Activated T-helper 1 cell treated with anti-CD3 and anti-CD28 coated beads, Interleukin-12 subunit alpha, Interleukin-12 subunit beta, Interleukin-2, Interleukin-4 antibody, amounts not matched to agents 30 ng/mL and 10 ng/mL and 1 ng/mL, durations not matched to agents 14 hours and 24 hours and 36 hours (primary cell): Measurements from ENCODE around the gene FBXL7. TPM values are rescaled to one million over a fixed set of nuclear protein-coding genes. Genes with fewer than 3 reads are reported as not detected.

Source experiments
- DNase-seq: peaks from one replicate; pipeline ENCODE4 v3.0.0; 2021; ENCODE audit warnings: low spot score
- H3K27ac Mint-ChIP-seq: one replicate; pipeline ENCODE4 v1.8.0; 2021; ENCODE audit warnings: mild to moderate bottlenecking, mixed read lengths
- H3K27me3 Mint-ChIP-seq: one replicate; pipeline ENCODE4 v1.8.0; 2022; ENCODE audit warnings: mild to moderate bottlenecking, moderate library complexity, mixed read lengths; ENCODE audit not compliant: insufficient read depth
- H3K36me3 Mint-ChIP-seq: one replicate; pipeline ENCODE4 v1.8.0; 2021; ENCODE audit warnings: low read depth, mixed read lengths
- H3K4me1 Mint-ChIP-seq: one replicate; pipeline ENCODE4 v1.8.0; 2021; ENCODE audit warnings: low read depth, mixed read lengths
- H3K4me3 Mint-ChIP-seq: one replicate; pipeline ENCODE4 v1.8.0; 2021; ENCODE audit warnings: mild to moderate bottlenecking, moderate library complexity, mixed read lengths
- H3K9me3 Mint-ChIP-seq: one replicate; pipeline ENCODE4 v1.8.0; 2021; ENCODE audit warnings: mixed read lengths
- intact Hi-C: fragments of 100-400 bp; cut with micrococcal nuclease; formaldehyde crosslinking; loops from one replicate; pipeline ENCODE4 v1.15.1; 2024
- total RNA-seq: library from RNA; stranded (reverse); gene quantifications from 2 replicates; pipeline ENCODE4 v1.2.3, GENCODE V29; 2022

FBXL7 gene
- total RNA-seq, 1 donor from 2014 or later = not detected

- no peak overlapping the region for H3K4me3 Mint-ChIP-seq
- H3K27me3 Mint-ChIP-seq = no peaks in the 10 kb centered on the region
- intact Hi-C loops = no loop called here
- H3K36me3 Mint-ChIP-seq = no peaks in the 10 kb centered on the region
- no peak for DNase-seq
- H3K4me1 Mint-ChIP-seq = no peaks in the 10 kb centered on the region
- H3K9me3 Mint-ChIP-seq = peaks cover 4% of the 10 kb centered on the region
- H3K27ac Mint-ChIP-seq = no peak overlapping the region
These were observed 29.8 kb downstream of the FBXL7 start for GRCh38 chr5:15529821-15530220.

- Mint-ChIP-seq H3K36me3 (no peaks in the 10 kb centered on the region), H3K4me1 (no peaks in the 10 kb centered on the region), H3K27ac (no peak overlapping the region), H3K27me3 (no peaks in the 10 kb centered on the region), H3K4me3 (no peak overlapping the region), H3K9me3 (peaks cover 4% of the 10 kb centered on the region)
- intact Hi-C loops = no loop called here
- no peak for DNase-seq
These were observed 33.3 kb downstream of the FBXL7 start for GRCh38 chr5:15533129-15533893.

- no peak overlapping the region for H3K27ac Mint-ChIP-seq
- H3K4me1 Mint-ChIP-seq = no peaks in the 10 kb centered on the region
- no peak overlapping the region for H3K4me3 Mint-ChIP-seq
- H3K36me3 Mint-ChIP-seq = no peaks in the 10 kb centered on the region
- intact Hi-C loops = no loop called here
- no peak for DNase-seq
- no peaks in the 10 kb centered on the region for H3K9me3 Mint-ChIP-seq
- H3K27me3 Mint-ChIP-seq = no peaks in the 10 kb centered on the region
These were observed 36.0 kb downstream of the FBXL7 start for GRCh38 chr5:15535938-15536337.

- Mint-ChIP-seq H3K27ac (no peak overlapping the region), H3K4me3 (no peak overlapping the region), H3K27me3 (no peaks in the 10 kb centered on the region), H3K9me3 (peaks cover 8% of the 10 kb centered on the region), H3K36me3 (no peaks in the 10 kb centered on the region), H3K4me1 (no peaks in the 10 kb centered on the region)
- intact Hi-C loops = no loop called here
- DNase-seq = no peak
These were observed 38.5 kb downstream of the FBXL7 start for GRCh38 chr5:15538516-15538915.

GRCh38 chr5:15539951-15540350 is 40.0 kb downstream of the FBXL7 start:
- H3K27me3 Mint-ChIP-seq = no peaks in the 10 kb centered on the region
- H3K9me3 Mint-ChIP-seq = peaks cover 8% of the 10 kb centered on the region
- H3K36me3 Mint-ChIP-seq = no peaks in the 10 kb centered on the region
- no peak overlapping the region for H3K4me3 Mint-ChIP-seq
- H3K27ac Mint-ChIP-seq = no peak overlapping the region
- DNase-seq = no peak
- intact Hi-C loops = no loop called here
- no peaks in the 10 kb centered on the region for H3K4me1 Mint-ChIP-seq

- Mint-ChIP-seq H3K9me3 (peaks cover 8% of the 10 kb centered on the region), H3K36me3 (no peaks in the 10 kb centered on the region), H3K4me3 (no peak overlapping the region), H3K4me1 (no peaks in the 10 kb centered on the region), H3K27me3 (no peaks in the 10 kb centered on the region), H3K27ac (no peak overlapping the region)
- DNase-seq = no peak
- intact Hi-C loops = no loop called here
These were observed 44.1 kb downstream of the FBXL7 start for GRCh38 chr5:15544039-15544438.

GRCh38 chr5:15545082-15545481 is 45.1 kb downstream of the FBXL7 start:
- no peak overlapping the region for H3K4me3 Mint-ChIP-seq
- intact Hi-C loops = no loop called here
- no peaks in the 10 kb centered on the region for H3K36me3 Mint-ChIP-seq
- H3K27me3 Mint-ChIP-seq = no peaks in the 10 kb centered on the region
- H3K27ac Mint-ChIP-seq = no peak overlapping the region
- no peaks in the 10 kb centered on the region for H3K4me1 Mint-ChIP-seq
- peaks cover 8% of the 10 kb centered on the region for H3K9me3 Mint-ChIP-seq
- DNase-seq = no peak

GRCh38 chr5:15547261-15547839 is 47.4 kb downstream of the FBXL7 start:
- H3K27ac Mint-ChIP-seq = no peak overlapping the region
- peaks cover 10% of the 10 kb centered on the region for H3K9me3 Mint-ChIP-seq
- H3K36me3 Mint-ChIP-seq = no peaks in the 10 kb centered on the region
- intact Hi-C loops = no loop called here
- no peaks in the 10 kb centered on the region for H3K27me3 Mint-ChIP-seq
- H3K4me3 Mint-ChIP-seq = no peak overlapping the region
- DNase-seq = no peak
- H3K4me1 Mint-ChIP-seq = no peaks in the 10 kb centered on the region

GRCh38 chr5:15549961-15550360 is 50.0 kb downstream of the FBXL7 start:
- Mint-ChIP-seq H3K27me3 (no peaks in the 10 kb centered on the region), H3K27ac (no peak overlapping the region), H3K4me1 (no peaks in the 10 kb centered on the region), H3K9me3 (peaks cover 6% of the 10 kb centered on the region), H3K36me3 (no peaks in the 10 kb centered on the region), H3K4me3 (no peak overlapping the region)
- no peak for DNase-seq
- intact Hi-C loops = no loop called here

- Mint-ChIP-seq H3K4me3 (no peak overlapping the region), H3K27ac (no peak overlapping the region), H3K27me3 (no peaks in the 10 kb centered on the region), H3K9me3 (peaks cover 6% of the 10 kb centered on the region), H3K36me3 (no peaks in the 10 kb centered on the region), H3K4me1 (no peaks in the 10 kb centered on the region)
- no peak for DNase-seq
- intact Hi-C loops = no loop called here
These were observed 50.6 kb downstream of the FBXL7 start for GRCh38 chr5:15550502-15551112.

- intact Hi-C loops = no loop called here
- no peak overlapping the region for H3K4me3 Mint-ChIP-seq
- peaks cover 6% of the 10 kb centered on the region for H3K9me3 Mint-ChIP-seq
- H3K27me3 Mint-ChIP-seq = no peaks in the 10 kb centered on the region
- H3K4me1 Mint-ChIP-seq = no peaks in the 10 kb centered on the region
- DNase-seq = no peak
- no peaks in the 10 kb centered on the region for H3K36me3 Mint-ChIP-seq
- no peak overlapping the region for H3K27ac Mint-ChIP-seq
These were observed 51.1 kb downstream of the FBXL7 start for GRCh38 chr5:15551113-15551504.

GRCh38 chr5:15554542-15554941 is 54.6 kb downstream of the FBXL7 start:
- intact Hi-C loops = no loop called here

GRCh38 chr5:15555176-15555575 is 55.2 kb downstream of the FBXL7 start:
- H3K4me1 Mint-ChIP-seq = no peaks in the 10 kb centered on the region
- no peaks in the 10 kb centered on the region for H3K36me3 Mint-ChIP-seq
- intact Hi-C loops = no loop called here
- no peak overlapping the region for H3K4me3 Mint-ChIP-seq
- no peak for DNase-seq
- H3K9me3 Mint-ChIP-seq = peaks cover 11% of the 10 kb centered on the region
- H3K27ac Mint-ChIP-seq = no peak overlapping the region
- H3K27me3 Mint-ChIP-seq = no peaks in the 10 kb centered on the region

More at GRCh38 chr5:15554542-15554941, 54.6 kb downstream of the FBXL7 start:
- H3K27ac Mint-ChIP-seq = no peak overlapping the region
- H3K4me1 Mint-ChIP-seq = no peaks in the 10 kb centered on the region
- H3K36me3 Mint-ChIP-seq = no peaks in the 10 kb centered on the region
- no peaks in the 10 kb centered on the region for H3K27me3 Mint-ChIP-seq
- DNase-seq = no peak
- peaks cover 11% of the 10 kb centered on the region for H3K9me3 Mint-ChIP-seq
- no peak overlapping the region for H3K4me3 Mint-ChIP-seq
